GM19324 (cell line): ENCODE results near the gene NDUFB6.
A peak's percentile ranks its signal among the peaks of the same experiment; 100 is the strongest.
"Not testable (repeated sequence)": the region's sequence is repeated elsewhere in the genome, so short reads cannot be mapped to it uniquely, and the experiment has no call there.

Experiments
- ATAC-seq: cut with Tn5 transposase; IDR thresholded peaks from one replicate; pipeline ENCODE4 v1.9.1; 2021; ENCODE audit warnings: mild to moderate bottlenecking, moderate library complexity; ENCODE audit not compliant: unreplicated experiment, low FRiP score

The NDUFB6 gene

GRCh38 chr9:32572900-32573523, at the start of gene NDUFB6:
TSS of gene NDUFB6 (minus strand) at chr9:32573159. CDS start at chr9:32573060, 99 bp downstream.
- peak; percentile 83 for ATAC-seq

DNA sequence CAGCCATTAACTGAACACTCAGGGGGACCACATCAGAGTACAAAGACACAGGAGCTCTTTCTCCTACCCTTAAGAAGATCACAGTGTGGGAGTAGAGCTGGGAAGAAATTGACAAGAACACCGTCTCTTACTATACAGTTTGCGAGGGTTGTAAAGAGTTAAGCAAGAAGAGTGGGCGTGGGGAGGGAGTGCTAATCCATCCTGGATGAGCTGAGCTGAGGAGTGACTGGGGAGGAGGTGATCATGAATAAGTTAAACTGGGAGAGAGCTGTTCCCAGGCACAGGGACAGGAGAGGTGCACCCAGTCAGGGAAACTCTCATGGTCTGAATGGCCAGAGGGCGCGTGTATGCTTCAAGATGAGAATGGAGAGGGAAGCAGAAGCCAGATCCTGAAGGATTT, 45.3 kb upstream of the NDUFB6 start:
- ATAC-seq, result no peak

DNA sequence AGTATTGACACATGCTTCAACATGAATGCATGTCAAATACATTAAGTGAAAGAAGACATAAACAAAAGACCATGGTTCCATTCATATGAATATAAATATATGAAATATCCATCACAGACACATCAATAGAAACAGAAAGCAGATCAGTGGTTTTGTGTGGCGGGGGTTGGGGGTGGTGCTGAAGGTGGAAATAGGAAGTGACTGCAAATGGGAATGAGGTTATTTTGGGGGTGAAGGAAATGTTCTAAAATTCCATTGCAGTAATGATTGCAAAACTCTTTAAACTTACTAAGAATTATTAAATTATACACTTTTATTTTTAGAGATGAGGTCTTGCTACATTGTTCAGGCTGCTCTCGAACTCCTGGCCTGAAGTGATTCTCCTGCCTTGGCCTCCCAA, 33.9 kb upstream of the NDUFB6 start:
- ATAC-seq, result no peak

DNA sequence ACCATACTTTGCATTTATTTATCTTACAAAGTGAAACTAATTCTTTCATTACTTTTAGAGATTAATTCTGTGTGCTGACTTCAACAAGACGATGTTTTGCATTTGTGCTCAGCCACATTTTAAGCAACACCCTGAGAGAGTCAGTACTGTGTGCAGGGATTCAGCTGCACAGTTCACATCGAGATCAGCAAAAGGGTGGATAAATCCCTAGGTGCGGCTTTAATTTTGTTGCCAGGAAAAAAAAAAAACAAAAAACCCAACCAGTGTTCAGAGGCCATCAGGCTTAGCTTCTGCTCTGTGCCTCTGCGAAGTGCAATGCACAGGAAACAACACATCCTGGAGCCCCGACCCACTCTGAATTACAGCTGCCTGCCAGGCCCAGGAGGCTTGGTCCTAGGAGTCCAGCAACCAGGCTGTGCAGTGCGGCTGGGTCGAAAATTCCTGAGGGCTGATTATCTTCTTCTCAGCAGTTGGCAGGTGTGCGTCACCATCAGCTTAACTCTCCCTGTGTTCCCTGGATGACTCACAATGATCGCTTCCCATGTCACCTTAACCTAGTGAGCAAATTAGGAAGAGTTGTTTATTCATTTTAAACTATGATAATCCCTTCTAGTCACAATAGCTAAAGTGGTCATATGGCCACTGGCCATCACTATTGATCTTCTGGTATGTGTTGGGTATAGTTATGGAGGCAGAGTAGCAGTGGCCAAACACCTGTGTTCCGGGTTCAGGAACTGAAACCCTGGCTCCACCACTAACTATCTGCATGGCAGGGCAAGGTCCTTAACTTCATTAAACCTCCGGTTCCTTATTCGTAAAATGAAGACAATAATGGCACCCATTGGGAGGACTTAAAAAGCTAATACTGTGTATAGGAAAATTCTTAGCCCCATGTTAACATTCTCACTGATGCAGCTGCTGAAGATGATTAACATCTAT, 31.2 kb upstream of the NDUFB6 start:
- peak; percentile 86 for ATAC-seq

DNA sequence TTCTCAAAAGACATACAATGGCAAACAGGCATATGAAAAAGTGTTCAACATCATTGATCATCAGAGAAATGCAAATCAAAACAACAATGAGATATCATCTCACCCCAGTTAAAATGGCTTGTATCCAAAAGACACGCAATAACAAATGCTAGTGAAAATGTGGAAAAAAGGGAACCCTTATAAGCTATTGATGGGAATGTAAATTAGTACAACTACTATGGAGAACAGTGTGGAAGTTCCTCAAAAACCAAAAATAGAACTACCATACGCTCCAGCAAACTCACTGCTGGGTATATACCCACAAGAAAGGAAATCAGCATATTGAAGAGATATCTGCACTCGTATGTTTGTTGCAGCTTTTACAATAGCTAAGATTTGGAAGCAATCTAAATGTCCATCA, 26.1 kb upstream of the NDUFB6 start:
- not testable (repeated sequence) for ATAC-seq

GRCh38 chr9:32596936-32597335, 24.0 kb upstream of the NDUFB6 start:
- no peak for ATAC-seq

DNA sequence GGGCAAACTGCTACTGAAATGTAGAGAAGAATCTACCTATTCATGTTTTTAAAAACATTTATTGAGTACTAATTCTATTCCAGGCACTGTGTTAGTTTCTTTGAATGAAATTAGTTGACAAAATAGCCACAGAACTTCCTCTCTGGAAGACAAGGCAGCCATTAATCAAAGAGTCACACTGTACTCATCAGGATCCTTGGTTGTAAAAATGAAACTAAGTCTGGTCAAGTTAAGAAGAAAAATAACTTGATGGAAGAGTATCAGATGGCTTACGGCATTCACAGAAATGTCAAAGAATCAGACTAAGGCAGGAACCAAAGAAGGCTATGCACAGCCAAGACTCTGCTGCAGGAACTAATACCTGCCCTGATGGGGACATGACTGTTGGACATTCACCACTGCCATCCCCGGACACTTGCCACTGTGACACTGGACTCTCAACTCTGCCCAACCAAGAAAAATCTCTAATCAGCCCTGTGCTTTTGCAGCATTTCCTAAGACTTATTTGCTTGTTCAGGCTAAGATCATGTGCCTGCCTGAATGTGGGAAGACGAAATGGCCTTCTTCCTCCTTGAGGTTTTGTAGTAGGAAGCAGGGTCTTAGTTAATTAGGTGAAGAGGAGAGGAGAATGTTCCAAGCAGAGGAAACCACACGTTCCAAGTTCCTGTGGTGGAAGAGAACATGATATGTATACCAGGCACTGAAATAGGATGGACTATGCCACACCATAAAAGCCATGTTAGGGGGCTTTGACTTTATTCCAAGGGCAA, 23.3 kb upstream of the NDUFB6 start:
- ATAC-seq, result no peak

GRCh38 chr9:32590898-32591297, 17.9 kb upstream of the NDUFB6 start:
- ATAC-seq, result no peak

DNA sequence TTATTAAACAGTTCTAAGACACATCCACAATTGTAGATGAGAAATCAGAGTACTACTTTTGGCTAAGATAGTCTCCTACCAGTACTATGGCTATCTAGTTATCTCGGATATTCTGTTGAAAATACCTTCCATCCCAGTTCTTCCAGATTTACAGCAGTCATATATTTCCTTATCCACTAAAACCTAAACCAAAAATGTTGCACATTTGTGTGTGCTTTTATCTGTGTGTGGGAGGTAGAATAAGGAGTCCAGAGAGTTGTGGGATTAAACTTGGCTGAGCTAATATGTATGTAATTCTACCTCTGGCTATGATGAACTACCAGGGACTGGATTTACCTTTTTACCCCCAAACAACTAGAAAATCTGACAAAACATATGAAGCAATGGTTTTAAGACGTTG, 17.5 kb upstream of the NDUFB6 start:
- no peak for ATAC-seq

DNA sequence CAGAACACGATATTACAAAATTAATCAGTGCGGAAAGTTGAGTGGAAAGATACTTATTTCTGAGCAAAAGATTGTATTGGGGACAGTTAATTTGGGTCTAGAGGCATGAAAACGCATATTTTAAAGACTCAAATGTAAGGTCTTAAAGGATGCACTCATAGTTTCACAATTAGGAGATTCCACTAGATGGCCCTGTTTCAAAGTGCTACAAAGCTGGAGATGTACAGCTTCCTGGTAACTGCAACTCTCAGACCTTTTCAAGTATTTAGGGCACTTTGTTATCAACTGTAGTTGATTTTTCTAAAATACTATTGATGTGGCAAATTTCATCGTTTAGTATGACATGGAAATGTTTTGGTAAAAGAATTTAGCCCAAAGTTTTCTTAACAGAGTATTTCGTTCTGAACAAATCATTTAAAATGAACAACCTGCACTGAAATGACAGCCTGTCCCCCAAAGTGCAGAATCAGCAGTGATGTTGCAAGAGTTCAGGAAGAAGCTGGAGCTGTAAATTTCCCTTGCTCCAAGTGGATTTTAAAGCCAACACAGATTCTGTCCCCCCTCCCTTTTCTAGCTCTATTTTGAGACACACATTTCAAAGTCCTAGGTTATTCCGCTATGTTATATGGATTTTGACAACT, 16.2 kb upstream of the NDUFB6 start:
- ATAC-seq, result peak; percentile 56

- no peak for ATAC-seq
Observed at GRCh38 chr9:32587901-32588300, 14.9 kb upstream of the NDUFB6 start.

DNA sequence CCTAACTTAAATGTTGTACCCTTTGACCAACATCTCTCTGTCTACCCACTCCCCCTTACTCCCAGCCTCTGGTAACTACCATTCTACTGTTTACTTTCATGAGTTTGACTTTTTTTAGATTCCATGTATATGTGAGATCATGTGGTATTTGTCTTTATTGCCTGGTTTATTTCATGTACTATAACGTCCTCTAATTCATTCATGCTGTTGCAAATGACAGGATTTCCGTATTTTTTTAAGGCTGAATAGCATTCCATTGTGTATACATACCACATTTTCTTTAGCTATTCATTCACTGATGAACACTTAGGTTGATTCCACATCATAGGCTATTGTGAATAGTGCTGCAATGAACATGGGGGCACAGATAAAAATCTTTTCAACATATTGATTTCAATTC, 11.8 kb upstream of the NDUFB6 start:
- ATAC-seq, result no peak

DNA sequence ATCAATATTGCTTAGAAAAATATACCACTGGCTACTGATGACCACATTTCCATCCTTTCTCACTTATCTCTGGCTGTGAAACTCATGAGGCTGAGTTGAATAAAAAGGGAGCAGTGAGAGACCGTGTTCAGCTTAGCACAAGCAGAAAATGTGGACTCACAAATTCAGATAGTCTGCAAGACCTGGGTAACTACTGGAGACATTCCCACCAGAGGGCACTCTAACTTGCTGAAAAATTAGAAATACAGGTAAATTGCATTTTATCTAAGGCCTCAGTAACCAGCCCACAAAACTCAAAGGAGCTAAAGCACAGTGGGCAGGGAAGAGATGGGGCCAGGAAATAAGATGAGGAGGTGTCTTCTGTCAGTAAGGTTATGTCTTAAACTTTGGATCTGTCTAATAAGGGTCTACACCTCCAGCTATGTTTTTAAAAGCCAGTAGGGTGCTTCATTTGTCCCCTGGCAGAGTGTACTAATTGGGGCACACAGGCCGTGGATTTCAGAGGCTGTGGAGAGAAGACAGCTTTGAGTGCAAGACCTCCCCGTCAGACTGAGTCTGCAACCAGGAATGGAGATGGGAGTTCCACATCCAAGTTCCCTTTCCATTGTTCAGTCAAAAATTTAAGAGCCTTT, 8.7 kb upstream of the NDUFB6 start:
- no peak for ATAC-seq

- no peak for ATAC-seq
Observed at GRCh38 chr9:32580631-32581300, 7.8 kb upstream of the NDUFB6 start.

DNA sequence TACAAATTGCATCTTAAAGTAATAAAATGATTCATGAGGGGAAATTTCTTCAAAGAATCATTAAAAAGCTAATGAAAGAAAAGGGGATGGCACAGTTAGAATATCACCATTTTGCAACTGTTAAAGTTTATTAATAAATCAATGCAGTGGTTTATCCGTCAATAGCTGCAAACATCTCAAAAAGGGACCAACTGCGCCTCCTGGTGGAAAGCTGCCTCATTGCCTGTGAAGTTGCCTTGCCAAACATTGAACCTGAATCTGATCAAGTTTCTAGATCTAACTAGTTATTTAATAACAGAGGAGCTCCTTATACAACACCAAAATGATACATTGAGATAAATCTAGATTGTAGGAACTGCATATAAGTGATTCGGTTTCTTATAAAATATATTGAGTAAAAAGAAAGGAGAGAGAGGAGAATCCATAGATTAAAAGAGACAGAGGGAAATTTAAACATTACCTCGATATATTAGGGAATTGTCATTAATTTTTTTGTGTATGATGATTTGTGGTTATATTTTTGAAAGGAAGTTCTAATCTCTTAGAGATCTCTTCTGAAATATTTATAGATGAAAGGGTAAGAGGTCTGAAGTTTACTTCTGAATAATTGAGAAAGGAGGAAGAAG, 6.9 kb upstream of the NDUFB6 start:
- ATAC-seq, result no peak

- no peak for ATAC-seq
Observed at GRCh38 chr9:32578976-32579375, 6.0 kb upstream of the NDUFB6 start.

DNA sequence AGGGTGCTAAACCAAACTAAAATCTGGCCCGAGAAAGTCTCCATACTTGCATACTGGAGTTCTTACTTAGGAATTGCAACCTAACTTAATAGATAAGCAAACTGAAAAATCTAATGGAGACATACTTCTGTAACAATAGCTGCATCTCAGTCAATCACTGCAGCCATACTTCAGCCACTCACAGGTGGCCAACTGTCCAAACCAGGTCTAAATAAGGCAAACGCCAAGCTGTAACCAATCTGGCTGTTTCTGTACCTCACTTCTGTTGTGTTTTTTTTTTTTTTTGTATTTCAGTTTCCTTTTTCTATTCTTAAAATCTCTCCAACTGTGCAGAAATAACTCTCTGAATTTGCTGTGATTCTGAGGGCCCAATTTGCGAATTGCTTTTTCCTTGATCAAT, 4.4 kb upstream of the NDUFB6 start:
- ATAC-seq, result no peak

GRCh38 chr9:32574858-32575257, 1.9 kb upstream of the NDUFB6 start:
- ATAC-seq, result no peak

- no peak for ATAC-seq
Observed at GRCh38 chr9:32573821-32574220, 862 bp upstream of the NDUFB6 start.
